IPS-18a (cell line): ENCODE results near the gene ZNF664.

ENCODE experiments used
- H3K27ac ChIP-seq: one replicate; pipeline ENCODE4 v1.5.1; 2013; ENCODE audit warnings: low read length
- H3K27me3 ChIP-seq: one replicate; pipeline ENCODE4 v1.6.1; 2013; ENCODE audit warnings: mild to moderate bottlenecking, low read length; ENCODE audit not compliant: control insufficient read depth, insufficient read depth
- H3K36me3 ChIP-seq: one replicate; pipeline ENCODE4 v1.6.1; 2013; ENCODE audit warnings: low read depth, low read length; ENCODE audit not compliant: control insufficient read depth
- H3K4me1 ChIP-seq: one replicate; pipeline ENCODE4 v1.6.1; 2013; ENCODE audit warnings: low read depth, low read length; ENCODE audit not compliant: control insufficient read depth
- H3K4me3 ChIP-seq: one replicate; pipeline ENCODE4 v1.5.1; 2013; ENCODE audit warnings: low read length
- H3K9ac ChIP-seq: one replicate; pipeline ENCODE4 v1.6.1; 2013; ENCODE audit warnings: mild to moderate bottlenecking, low read length, moderate library complexity
- H3K9me3 ChIP-seq: one replicate; pipeline ENCODE4 v1.6.1; 2013; ENCODE audit warnings: low read depth, low read length; ENCODE audit not compliant: control insufficient read depth

ZNF664 gene

DNA sequence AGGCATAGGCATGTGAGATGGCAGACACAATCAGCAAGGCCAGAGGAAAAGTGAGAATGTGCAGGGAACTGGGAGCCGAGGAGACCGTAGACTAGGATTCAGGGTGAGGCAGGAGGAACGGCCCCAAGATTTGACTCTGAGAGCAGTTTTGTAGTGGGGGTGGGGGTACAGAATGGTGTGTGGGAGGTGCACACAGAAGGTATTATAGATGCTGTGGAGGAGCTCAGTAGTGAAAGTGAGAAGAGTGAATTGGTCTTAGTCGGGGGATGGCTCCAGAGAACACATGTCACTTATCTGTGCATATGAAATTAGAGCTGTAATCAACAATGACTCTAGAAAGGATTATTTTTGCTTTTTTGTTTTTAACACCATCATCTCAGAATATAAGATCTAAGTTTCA, 11.9 kb downstream of the ZNF664 start:
- Histone ChIP-seq H3K9me3 (no peaks in the 10 kb centered on the region), H3K9ac (no peak overlapping the region), H3K27ac (no peak overlapping the region), H3K4me1 (no peaks in the 10 kb centered on the region), H3K36me3 (no peaks in the 10 kb centered on the region), H3K27me3 (no peaks in the 10 kb centered on the region), H3K4me3 (no peak overlapping the region)

DNA sequence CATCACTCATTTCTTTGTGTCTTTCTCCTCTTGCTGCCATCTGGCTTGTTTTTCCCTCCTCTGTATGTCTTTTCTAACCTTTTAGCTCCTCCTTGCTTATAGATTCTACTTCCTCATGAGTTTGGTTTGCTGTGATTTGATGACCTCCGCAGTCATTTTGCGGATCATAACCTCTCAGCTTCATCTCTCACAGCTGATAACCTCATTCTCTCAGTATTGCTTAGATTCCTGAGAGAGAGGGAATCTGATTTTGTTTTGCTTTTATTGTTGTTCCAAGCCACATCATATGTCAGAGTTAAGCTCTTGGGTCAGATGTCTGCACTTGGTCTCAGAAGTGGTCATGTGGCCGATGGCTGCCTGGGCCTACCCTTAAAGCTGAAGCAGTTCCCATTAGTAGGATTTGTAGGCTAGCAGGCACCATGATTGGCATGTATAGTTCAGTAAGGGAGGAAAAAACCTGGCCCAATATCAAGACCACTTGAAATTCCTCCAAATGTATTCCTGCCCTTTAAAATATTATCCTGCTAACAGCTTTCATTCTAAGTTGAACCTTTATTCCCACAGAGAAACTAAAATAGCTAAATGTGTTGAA, 13.5 kb downstream of the ZNF664 start:
- H3K9me3 ChIP-seq: no peaks in the 10 kb centered on the region
- H3K4me1 ChIP-seq: no peaks in the 10 kb centered on the region
- no peak overlapping the region for H3K27ac ChIP-seq
- H3K27me3 ChIP-seq: no peaks in the 10 kb centered on the region
- no peak overlapping the region for H3K9ac ChIP-seq
- H3K4me3 ChIP-seq: no peak overlapping the region
- no peaks in the 10 kb centered on the region for H3K36me3 ChIP-seq

DNA sequence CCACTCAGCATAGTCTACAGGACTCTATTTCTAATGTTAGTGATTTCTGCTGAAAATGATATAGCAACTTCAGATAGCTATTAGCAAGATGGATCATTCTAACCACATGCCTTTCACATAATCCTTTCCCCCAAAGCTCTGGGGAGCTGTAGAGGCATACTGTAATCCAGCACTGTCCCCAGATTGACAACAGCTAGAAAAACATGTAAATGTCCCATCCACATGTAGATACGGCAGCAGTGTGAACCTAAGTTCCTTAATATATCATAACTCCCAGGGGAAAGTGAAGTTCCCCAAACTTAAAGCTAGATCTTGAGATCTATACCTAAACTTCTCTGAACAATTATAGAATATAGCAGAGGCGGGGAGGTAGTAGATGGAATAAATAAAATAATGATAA, 14.0 kb downstream of the ZNF664 start:
- Histone ChIP-seq H3K27me3 (no peaks in the 10 kb centered on the region), H3K9me3 (no peaks in the 10 kb centered on the region), H3K36me3 (no peaks in the 10 kb centered on the region), H3K4me3 (no peak overlapping the region), H3K4me1 (no peaks in the 10 kb centered on the region), H3K9ac (no peak overlapping the region), H3K27ac (no peak overlapping the region)

DNA sequence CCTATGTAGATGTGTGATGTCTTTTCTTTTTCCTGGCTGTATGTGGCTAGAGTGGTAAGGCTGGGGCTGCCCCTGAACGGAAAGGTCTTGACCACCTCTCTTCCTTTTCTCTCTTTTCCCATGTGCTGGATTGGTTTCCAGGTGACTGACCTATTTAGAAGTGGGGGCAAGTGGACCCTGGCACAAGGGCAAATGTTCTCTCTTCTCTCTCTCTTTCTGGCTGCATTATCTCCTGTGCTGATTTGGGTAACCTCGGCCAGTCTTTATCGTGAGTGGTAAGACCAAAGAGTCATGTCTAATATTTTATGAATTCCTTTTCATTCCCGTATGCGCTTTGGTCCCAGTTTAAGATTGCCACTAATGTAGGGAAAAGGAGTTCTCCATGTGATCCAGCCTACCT, 16.2 kb downstream of the ZNF664 start:
- Histone ChIP-seq H3K27me3 (no peaks in the 10 kb centered on the region), H3K4me1 (no peaks in the 10 kb centered on the region), H3K9ac (no peak overlapping the region), H3K9me3 (no peaks in the 10 kb centered on the region), H3K4me3 (no peak overlapping the region), H3K36me3 (no peaks in the 10 kb centered on the region), H3K27ac (no peak overlapping the region)

DNA sequence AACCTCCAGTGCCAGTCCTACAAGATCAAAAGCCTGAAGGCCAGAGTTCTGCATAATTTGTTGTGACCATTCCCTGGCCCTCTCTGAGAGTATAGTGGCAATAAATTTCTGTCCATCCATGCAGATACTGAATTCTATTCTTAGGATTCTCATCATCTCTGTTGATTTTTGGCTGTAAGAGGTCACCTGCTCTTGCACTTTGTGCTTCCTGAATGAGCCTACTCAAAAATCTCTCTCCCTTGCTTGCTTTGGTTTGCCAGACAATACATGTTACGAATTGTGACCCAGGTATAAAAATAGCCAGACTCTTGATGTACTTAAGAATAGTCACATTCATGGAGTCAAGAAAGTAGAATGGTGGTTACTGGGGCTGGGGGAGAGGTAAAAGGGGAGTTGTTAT, 16.7 kb downstream of the ZNF664 start:
- Histone ChIP-seq H3K4me1 (no peaks in the 10 kb centered on the region), H3K36me3 (no peaks in the 10 kb centered on the region), H3K9me3 (no peaks in the 10 kb centered on the region), H3K4me3 (no peak overlapping the region), H3K9ac (no peak overlapping the region), H3K27me3 (no peaks in the 10 kb centered on the region), H3K27ac (no peak overlapping the region)

DNA sequence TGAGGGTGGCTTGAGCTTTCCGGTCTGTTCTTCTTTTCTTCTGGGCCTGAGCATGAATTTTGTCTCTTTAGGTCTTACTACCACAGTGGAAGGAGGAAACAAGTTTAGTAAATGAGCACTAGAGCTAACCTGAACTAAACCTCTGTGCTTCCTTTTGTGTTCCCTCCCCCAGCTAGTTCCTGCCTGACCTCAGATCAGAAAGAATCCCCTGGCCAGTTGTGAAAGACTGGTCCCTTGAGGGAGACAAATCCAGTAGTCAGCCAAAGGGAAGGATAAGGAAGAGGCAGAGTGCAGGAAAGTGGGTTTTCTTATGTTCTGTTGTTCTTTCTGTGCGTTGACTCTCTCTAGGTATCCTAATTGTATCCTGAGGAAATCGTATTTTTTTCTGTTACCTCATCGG, 17.5 kb downstream of the ZNF664 start:
- Histone ChIP-seq H3K36me3 (no peaks in the 10 kb centered on the region), H3K9me3 (no peaks in the 10 kb centered on the region), H3K27ac (no peak overlapping the region), H3K4me3 (no peak overlapping the region), H3K27me3 (no peaks in the 10 kb centered on the region), H3K4me1 (no peaks in the 10 kb centered on the region), H3K9ac (no peak overlapping the region)

DNA sequence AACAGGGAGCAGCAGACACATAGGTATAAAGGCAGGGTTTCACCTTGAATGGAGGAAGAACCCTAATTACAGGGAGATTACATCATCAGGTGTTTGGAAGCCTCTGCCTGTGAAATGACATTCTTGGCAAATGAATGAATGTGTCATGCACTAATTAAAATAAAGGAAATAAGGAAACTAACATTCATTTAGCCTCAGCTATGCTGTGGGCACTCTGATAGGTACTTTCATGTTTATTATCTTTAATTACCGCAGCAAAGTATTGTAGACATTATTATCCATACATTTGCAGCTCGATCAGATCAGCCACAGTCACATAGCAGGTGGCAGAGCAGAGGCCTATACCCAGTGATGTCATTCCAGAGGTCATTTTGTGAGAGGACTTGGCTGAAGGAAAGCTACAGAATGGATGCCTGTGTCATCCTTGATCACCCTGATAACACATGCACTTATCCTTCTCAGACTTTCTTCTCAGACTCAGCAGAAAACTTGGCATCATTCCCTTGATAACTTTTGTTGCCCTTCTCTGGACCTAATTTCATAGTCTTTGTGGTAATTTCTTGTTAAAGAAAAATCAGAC, 18.4 kb downstream of the ZNF664 start:
- H3K36me3 ChIP-seq: no peaks in the 10 kb centered on the region
- no peaks in the 10 kb centered on the region for H3K4me1 ChIP-seq

DNA sequence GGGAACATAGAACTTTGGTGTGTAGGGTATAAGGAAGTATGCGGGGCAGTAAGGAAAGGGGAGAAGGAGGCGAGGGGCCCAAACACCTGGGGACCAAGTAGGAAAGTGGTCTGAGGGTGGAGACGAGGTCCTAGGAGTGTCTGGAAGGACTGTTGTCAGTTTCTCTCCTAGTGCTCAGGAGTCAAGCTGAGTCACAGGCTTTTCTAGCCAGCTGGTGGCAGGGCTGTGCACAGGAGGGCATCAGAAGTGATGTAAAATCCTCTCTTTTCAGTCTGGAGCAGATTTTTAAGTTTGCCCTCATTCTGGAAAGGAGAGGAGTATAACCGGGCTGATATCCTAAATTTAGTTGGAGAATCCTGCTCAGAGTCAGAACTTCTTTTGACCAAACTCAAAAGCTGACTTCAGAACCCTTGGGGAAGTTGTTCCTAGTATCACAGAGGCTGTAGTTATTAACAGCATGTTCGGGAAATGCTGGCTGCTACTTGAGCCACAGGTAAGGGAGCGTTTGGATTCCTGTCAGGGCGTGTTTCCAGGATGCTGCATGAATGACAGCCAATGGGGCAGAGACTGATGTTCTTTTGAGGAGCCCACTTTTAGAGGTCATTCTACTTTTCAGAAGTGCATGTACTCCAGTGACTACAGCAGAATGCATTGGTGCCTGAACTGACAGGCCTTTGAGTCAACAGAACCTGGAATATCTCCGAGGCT, 19.3 kb downstream of the ZNF664 start:
- Histone ChIP-seq H3K4me1 (no peaks in the 10 kb centered on the region), H3K9me3 (no peaks in the 10 kb centered on the region), H3K9ac (no peak overlapping the region), H3K36me3 (no peaks in the 10 kb centered on the region), H3K4me3 (no peak overlapping the region), H3K27ac (no peak overlapping the region), H3K27me3 (no peaks in the 10 kb centered on the region)

More for the DNA sequence above, 18.4 kb downstream of the ZNF664 start:
- no peak overlapping the region for H3K9ac ChIP-seq
- no peak overlapping the region for H3K4me3 ChIP-seq
- no peak overlapping the region for H3K27ac ChIP-seq
- H3K9me3 ChIP-seq: no peaks in the 10 kb centered on the region
- no peaks in the 10 kb centered on the region for H3K27me3 ChIP-seq

DNA sequence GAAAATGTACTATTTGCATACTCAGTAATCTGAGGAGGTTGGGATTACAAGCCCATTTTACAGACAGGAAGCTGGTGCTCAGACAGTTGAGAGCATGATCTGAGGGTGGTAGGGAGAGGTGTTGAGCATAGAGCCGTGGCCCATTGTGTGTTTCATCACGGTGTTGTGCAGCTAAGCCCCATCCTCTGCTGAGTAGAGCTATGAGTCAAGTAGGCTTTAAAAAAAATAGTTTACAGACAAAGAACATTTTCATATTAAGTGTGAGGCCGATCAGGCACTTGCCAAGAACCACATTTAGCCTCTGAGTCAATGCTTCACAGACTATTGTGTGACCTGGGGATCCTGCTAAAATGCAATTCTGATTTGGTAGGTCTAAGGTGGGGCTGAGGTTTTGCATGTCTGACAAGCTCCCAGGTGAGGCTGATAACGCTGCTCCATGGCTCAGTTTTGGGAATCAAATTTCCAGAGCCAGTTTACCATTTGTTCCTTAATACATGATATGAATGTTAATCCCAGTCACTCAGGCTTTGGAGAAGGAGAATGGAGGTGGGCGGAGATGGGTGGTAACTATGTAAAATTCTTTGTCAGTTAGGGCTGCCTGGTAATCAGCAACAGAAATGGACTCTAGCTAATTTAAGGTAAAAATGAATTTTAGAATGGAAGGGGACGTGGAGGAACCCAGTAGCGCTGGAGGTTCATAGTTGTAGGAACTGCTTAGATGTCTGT, 22.2 kb downstream of the ZNF664 start:
- H3K27ac ChIP-seq: no peak overlapping the region

DNA sequence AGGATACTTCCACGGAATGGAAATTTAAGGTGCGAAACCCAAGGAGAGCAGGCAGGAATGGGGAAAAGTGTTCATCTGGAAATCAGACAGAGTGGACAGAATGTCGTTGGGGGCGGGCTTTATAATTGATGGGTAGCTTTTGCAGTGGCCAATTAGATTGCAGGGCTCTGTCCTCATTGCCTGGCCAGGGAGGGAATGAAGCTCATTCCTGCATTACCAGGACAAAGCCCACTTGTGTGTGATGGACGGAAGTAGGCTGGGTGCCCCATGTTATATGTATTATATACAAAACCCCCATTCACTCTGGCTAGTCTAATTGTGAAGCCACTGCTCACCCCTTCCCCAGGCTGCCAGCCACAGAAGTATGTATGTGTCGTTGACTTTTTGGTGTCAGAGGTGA, 23.6 kb downstream of the ZNF664 start:
- Histone ChIP-seq H3K27ac (no peak overlapping the region), H3K27me3 (no peaks in the 10 kb centered on the region), H3K4me3 (no peak overlapping the region), H3K36me3 (peaks cover 11% of the 10 kb centered on the region), H3K9me3 (no peaks in the 10 kb centered on the region), H3K9ac (no peak overlapping the region), H3K4me1 (no peaks in the 10 kb centered on the region)

More for the DNA sequence above, 22.2 kb downstream of the ZNF664 start:
- Histone ChIP-seq H3K9me3 (no peaks in the 10 kb centered on the region), H3K36me3 (peaks cover 7% of the 10 kb centered on the region), H3K4me1 (no peaks in the 10 kb centered on the region), H3K27me3 (no peaks in the 10 kb centered on the region), H3K4me3 (no peak overlapping the region), H3K9ac (no peak overlapping the region)

DNA sequence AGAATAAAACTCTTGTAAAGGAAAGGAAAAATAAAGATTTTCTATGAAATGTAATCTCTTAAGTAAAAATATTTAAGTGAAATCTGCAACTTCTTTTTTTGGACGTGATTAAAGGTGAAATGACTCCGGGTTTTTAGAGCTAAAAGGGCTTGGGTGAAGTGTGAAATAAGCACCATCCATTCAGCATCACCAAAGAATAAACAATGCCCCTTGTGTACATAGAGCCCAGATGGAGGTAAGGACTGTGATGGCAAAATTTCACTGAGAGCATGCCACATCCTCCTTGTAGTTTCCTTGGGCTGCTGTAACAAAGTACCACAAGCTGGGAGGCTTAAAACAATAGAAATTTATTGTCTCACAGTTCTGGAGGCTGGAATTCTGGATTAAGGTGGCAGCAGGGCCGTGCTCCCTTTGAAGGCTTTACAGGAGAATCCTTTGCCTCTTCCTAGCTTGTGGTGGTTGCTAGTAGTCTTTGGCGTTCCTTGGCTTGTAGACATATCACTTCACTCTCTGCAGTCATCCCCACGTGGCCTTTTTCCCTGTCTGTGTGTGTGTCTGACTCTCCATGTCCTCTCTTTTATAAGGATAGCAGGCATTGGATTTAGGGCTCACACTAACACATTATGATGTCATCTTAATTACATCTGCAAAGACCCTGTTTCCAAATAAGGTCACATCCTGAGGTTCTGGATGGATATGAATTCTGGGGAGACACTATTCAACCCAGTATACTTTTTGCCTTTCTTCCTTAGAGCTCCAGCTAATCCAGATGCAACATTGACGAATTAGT, 24.2 kb downstream of the ZNF664 start:
- Histone ChIP-seq H3K9ac (no peak overlapping the region), H3K4me1 (no peaks in the 10 kb centered on the region), H3K27ac (no peak overlapping the region), H3K4me3 (no peak overlapping the region), H3K36me3 (peaks cover 11% of the 10 kb centered on the region), H3K27me3 (no peaks in the 10 kb centered on the region), H3K9me3 (no peaks in the 10 kb centered on the region)
